ENCODE data around the gene ATP11C.

DNA sequence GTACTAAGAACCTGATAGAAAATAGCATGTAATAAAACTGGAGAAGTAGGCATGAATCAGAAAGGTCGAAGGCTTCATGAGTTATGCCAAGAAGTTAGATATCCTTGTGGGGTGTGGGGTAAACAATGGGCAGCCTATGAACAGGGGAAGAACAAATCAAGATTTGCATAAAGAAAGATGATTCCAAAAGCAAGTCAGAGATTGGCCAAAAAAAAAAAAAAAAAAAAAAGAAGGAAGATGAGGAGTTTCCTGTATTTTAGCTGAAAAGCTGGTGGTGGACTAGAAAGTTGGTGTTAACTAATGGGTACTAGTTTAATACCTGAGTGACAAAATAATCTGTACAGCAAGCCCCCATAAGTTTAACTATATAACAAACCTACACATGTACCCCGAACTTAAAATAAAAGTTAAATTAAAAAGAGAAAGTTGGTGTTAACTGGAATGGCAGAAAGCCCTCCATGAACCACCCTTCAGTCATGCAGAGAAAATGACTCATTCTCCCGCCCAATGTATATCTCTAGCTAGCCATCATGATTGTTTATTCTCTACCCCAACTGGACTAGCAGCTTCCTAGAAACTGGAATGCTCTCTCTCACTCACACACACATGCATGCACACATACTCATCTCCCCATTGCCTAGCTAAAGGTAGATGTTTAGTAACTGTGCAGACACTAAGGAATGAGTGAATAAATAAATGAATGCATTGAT is 41.7 kb downstream of the ATP11C start:
- no peak for TF ChIP-seq EZH2 (IDR thresholded peaks at IDR 0.05)
- TF ChIP-seq POLR2AphosphoS5 (IDR thresholded peaks at IDR 0.05; ENCODE audit: borderline replicate concordance, low read depth, low read length) = no peak

Data from SK-N-MC (cell line).